ENCODE measurements around the gene ITPR1.

The ITPR1 gene

GRCh38 chr3:4686619-4687018 lies 193.5 kb downstream of the ITPR1 start:
- ATAC-seq = no peak
- DNase-seq = no peak

- ATAC-seq (no peak), DNase-seq (no peak)
Measured at GRCh38 chr3:4687167-4687566, 194.0 kb downstream of the ITPR1 start.

- no peak for ATAC-seq
- no peak for DNase-seq
Measured at GRCh38 chr3:4687596-4687995, 194.4 kb downstream of the ITPR1 start.

GRCh38 chr3:4688411-4688810 lies 195.3 kb downstream of the ITPR1 start:
- no peak for ATAC-seq

GRCh38 chr3:4689021-4689420 lies 195.9 kb downstream of the ITPR1 start:
- no peak for ATAC-seq
- no peak for DNase-seq

More at GRCh38 chr3:4688411-4688810, 195.3 kb downstream of the ITPR1 start:
- no peak for DNase-seq

GRCh38 chr3:4690277-4690676 lies 197.1 kb downstream of the ITPR1 start:
- ATAC-seq (no peak), DNase-seq (no peak)

GRCh38 chr3:4693620-4694019 lies 200.5 kb downstream of the ITPR1 start:
- ATAC-seq (no peak), DNase-seq (no peak)

- ATAC-seq = no peak
- DNase-seq = no peak
Measured at GRCh38 chr3:4695846-4696245, 202.7 kb downstream of the ITPR1 start.

- no peak for DNase-seq
- no peak for ATAC-seq
Measured at GRCh38 chr3:4696266-4696665, 203.1 kb downstream of the ITPR1 start.

- no peak for ATAC-seq
- no peak for DNase-seq
Measured at GRCh38 chr3:4698125-4698821, 205.1 kb downstream of the ITPR1 start.

GRCh38 chr3:4703054-4703480 lies 209.9 kb downstream of the ITPR1 start:
- ATAC-seq (no peak), DNase-seq (no peak)

- DNase-seq (no peak), ATAC-seq (peak; percentile 55)
Measured at GRCh38 chr3:4704552-4704951, 211.4 kb downstream of the ITPR1 start.

GRCh38 chr3:4707324-4707723 lies 214.2 kb downstream of the ITPR1 start:
- DNase-seq (no peak), ATAC-seq (no peak)

- ATAC-seq (no peak), DNase-seq (no peak)
Measured at GRCh38 chr3:4708230-4708629, 215.1 kb downstream of the ITPR1 start.

GRCh38 chr3:4709341-4709740 lies 216.2 kb downstream of the ITPR1 start:
- ATAC-seq (no peak), DNase-seq (no peak)

GRCh38 chr3:4710191-4710590 lies 217.0 kb downstream of the ITPR1 start:
- DNase-seq (no peak), ATAC-seq (no peak)

- no peak for ATAC-seq
- no peak for DNase-seq
Measured at GRCh38 chr3:4711680-4711992, 218.5 kb downstream of the ITPR1 start.

GRCh38 chr3:4712109-4712508 lies 219.0 kb downstream of the ITPR1 start:
- DNase-seq = no peak
- no peak for ATAC-seq

- DNase-seq (no peak), ATAC-seq (no peak)
Measured at GRCh38 chr3:4714045-4714444, 220.9 kb downstream of the ITPR1 start.

GRCh38 chr3:4716266-4716665 lies 223.1 kb downstream of the ITPR1 start:
- ATAC-seq = no peak
- DNase-seq = no peak

- no peak for ATAC-seq
Measured at GRCh38 chr3:4716706-4717362, 223.7 kb downstream of the ITPR1 start.

GRCh38 chr3:4717363-4717740 lies 224.2 kb downstream of the ITPR1 start:
- DNase-seq (no peak), ATAC-seq (no peak)

More at GRCh38 chr3:4716706-4717362, 223.7 kb downstream of the ITPR1 start:
- DNase-seq = no peak

GRCh38 chr3:4718179-4718736 lies 225.1 kb downstream of the ITPR1 start:
- no peak for DNase-seq
- no peak for ATAC-seq

GRCh38 chr3:4719046-4719501 lies 225.9 kb downstream of the ITPR1 start:
- DNase-seq (no peak), ATAC-seq (no peak)
